Esophagus muscularis mucosa (tissue), 4 donors: ENCODE measurements around the gene ERC2. TPM values are rescaled to one million over a fixed set of nuclear protein-coding genes. Genes with fewer than 3 reads are reported as not detected.

Experiments used
- DNase-seq: peaks from one replicate; pipeline ENCODE4 v3.0.0-alpha.2; 2017; ENCODE audit errors: extremely low spot score
- H3K27ac ChIP-seq, 4 donors: fragments of 200-600 bp; sonication (generic); replicated peaks in 1 of 4; 1 replicate in 3 of 4; 2 replicates in 1 of 4; pipeline ENCODE4 v1.5.1; 2016 to 2019; ENCODE audit warnings: mild to moderate bottlenecking in 1 of 4
- H3K27me3 ChIP-seq, 4 donors: fragments of 200-600 bp; sonication (generic); one replicate each; pipeline versions ENCODE4 v1.5.1 to v1.6.0; 2016 to 2019
- H3K36me3 ChIP-seq, 4 donors: fragments of 200-600 bp; sonication (generic); one replicate each; pipeline ENCODE4 v1.5.1; 2016 to 2019
- H3K4me1 ChIP-seq, 4 donors: fragments of 200-600 bp; sonication (generic); one replicate each; pipeline ENCODE4 v1.5.1; 2016 to 2019
- H3K4me3 ChIP-seq, 4 donors: fragments of 200-600 bp; sonication (generic); 1 replicate in 2 of 4; 2 replicates in 2 of 4; pipeline ENCODE4 v1.5.1; 2016 to 2019; ENCODE audit warnings: mild to moderate bottlenecking in 4 of 4, moderate library complexity in 1 of 4
- H3K9me3 ChIP-seq, 4 donors: fragments of 200-600 bp; sonication (generic); 1 replicate in 3 of 4; 2 replicates in 1 of 4; pipeline ENCODE4 v1.5.1; 2016 to 2019
- EP300 ChIP-seq: sonication (generic); formaldehyde crosslinking; IDR thresholded peaks from one replicate; pipeline ENCODE4 v1.6.1; 2017; ENCODE audit warnings: antibody characterized with exemption
- POLR2A ChIP-seq: fragments of 450-650 bp; IDR thresholded peaks from one replicate; pipeline ENCODE4 v1.6.1; 2017; ENCODE audit warnings: antibody characterized with exemption, moderate library complexity, mild to moderate bottlenecking, low read depth
- POLR2AphosphoS5 ChIP-seq, 2 donors: sonication (generic); formaldehyde crosslinking; IDR thresholded peaks; one replicate each; pipeline ENCODE4 v1.6.1; 2017; ENCODE audit warnings: antibody characterized with exemption in 2 of 2
- WGBS: methylation state at CpG from one replicate; pipeline ENCODE4 v1.1.5; 2018; 5-methylcytosine and 5-hydroxymethylcytosine counted together
- intact Hi-C: fragments of 100-400 bp; cut with DNase I; formaldehyde crosslinking; loops from one replicate; pipeline ENCODE4 v1.15.1; 2023
- total RNA-seq, 4 donors: library from RNA; depleted of rRNA; stranded (reverse); fragments of >200 nt; gene quantifications; one replicate each; pipeline versions ENCODE4 v1.1.0 to v1.2.1, GENCODE V29; 2016
- TF ChIP-seq, protein P1 (sequence below), 3 experiments: fragments of 200-600 bp in 2 of 3; fragments of 450-650 bp in 1 of 3; sonication (generic) in 2 of 3; IDR thresholded peaks; one replicate each; pipeline ENCODE4 v1.5.1; 2017 to 2019; ENCODE audit warnings: antibody characterized with exemption in 3 of 3, mild to moderate bottlenecking in 2 of 3, moderate library complexity in 1 of 3

ERC2 gene
- total RNA-seq, 4 donors from 2014 or later = 0.42 to 2.0 (median 1.5) TPM

DNA sequence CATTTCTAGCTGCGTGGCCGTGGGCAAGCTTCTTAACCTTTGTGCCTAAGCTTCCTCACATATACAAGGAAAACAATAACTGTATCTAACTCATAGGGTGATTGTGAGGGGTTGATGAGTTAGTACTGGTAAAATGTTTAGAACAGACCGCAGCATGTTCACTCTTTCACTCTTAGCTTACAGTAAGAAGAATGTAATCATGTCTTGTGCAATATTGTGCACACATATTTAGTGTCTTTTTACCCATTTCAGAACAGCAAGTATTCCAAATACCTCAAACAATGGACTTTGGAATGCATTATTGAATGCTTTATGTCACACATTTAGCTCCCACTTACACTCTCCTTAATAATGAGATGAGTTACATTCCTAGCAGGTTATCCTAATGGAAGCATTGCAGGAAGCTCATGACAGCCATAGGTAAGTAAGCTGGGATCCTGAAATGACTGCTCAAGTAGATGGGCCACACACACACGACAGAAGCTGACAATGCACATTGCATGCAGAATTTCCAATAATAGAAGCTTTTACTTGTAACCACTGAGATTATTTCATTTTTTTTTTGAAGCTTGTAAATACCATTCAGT lies 512.3 kb downstream of the ERC2 start:
- Histone ChIP-seq H3K27me3 (no peaks in the 10 kb centered on the region), H3K4me1 (peaks cover 0 to 11% (median 4%) of the 10 kb centered on the region in 4 donors), H3K9me3 (no peaks in the 10 kb centered on the region), H3K4me3 (no peak overlapping the region), H3K27ac (no peak overlapping the region), H3K36me3 (no peaks in the 10 kb centered on the region)
- intact Hi-C loops = no loop called here
- WGBS = 59% methylated on average over 4 of the region's 4 CpGs
- no peak for DNase-seq
- no peak for TF ChIP-seq POLR2AphosphoS5 (IDR thresholded peaks at IDR 0.05)
- no peak for TF ChIP-seq POLR2A
- TF ChIP-seq EP300 = no peak
- TF ChIP-seq, protein P1, sequence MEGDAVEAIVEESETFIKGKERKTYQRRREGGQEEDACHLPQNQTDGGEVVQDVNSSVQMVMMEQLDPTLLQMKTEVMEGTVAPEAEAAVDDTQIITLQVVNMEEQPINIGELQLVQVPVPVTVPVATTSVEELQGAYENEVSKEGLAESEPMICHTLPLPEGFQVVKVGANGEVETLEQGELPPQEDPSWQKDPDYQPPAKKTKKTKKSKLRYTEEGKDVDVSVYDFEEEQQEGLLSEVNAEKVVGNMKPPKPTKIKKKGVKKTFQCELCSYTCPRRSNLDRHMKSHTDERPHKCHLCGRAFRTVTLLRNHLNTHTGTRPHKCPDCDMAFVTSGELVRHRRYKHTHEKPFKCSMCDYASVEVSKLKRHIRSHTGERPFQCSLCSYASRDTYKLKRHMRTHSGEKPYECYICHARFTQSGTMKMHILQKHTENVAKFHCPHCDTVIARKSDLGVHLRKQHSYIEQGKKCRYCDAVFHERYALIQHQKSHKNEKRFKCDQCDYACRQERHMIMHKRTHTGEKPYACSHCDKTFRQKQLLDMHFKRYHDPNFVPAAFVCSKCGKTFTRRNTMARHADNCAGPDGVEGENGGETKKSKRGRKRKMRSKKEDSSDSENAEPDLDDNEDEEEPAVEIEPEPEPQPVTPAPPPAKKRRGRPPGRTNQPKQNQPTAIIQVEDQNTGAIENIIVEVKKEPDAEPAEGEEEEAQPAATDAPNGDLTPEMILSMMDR (IDR thresholded peaks at IDR 0.05) = no peak

DNA sequence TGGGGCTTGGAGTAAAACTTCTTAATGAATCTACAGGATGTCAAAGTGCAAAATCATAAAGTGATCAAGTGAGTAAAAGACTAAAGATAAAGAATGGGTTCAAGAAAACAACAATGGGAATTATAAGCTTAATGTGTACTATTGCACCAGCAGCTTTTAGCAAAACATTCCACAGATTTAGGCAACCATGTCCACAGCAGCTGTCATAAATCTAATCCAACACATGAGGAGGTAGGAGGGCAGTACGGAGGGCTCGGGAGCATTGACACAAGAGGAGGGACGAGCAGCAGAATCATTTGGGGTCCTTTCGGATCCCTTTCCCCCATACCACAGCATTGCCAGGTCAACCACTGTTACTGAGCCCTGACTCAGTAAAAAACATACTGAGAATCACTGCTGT lies 516.9 kb downstream of the ERC2 start:
- DNase-seq = no peak
- Histone ChIP-seq H3K27me3 (no peaks in the 10 kb centered on the region), H3K36me3 (no peaks in the 10 kb centered on the region), H3K4me1 (peaks cover 0 to 10% (median 4%) of the 10 kb centered on the region in 4 donors), H3K9me3 (no peaks in the 10 kb centered on the region), H3K4me3 (no peak overlapping the region), H3K27ac (no peak overlapping the region)
- no peak for TF ChIP-seq POLR2AphosphoS5 (IDR thresholded peaks at IDR 0.05)
- TF ChIP-seq EP300 = no peak
- TF ChIP-seq POLR2A = no peak
- TF ChIP-seq, protein P1 (IDR thresholded peaks at IDR 0.05) = no peak
- 86% methylated on average over 4 of the region's 4 CpGs for WGBS
- intact Hi-C loops = no loop called here

DNA sequence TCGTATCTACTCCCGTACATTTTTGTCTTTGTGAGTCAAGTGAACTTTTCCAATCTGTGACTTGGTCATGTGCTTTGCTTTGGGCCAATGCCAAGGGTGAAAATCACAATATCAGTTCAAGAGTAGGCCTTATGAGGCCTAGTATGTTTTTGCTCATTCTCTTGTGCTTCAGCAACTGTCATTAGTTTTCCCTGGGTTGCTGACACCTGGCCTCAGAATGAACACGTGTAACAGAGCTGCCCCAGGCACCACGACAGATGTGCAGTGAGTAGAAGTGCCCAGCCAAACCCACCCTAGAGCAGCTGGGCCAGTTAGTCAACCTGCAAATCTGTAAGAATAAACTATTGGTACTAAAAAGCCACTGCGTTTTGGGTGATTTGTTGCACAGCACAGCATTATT lies 520.9 kb downstream of the ERC2 start:
- no peak for DNase-seq
- 86% methylated on average over 4 of the region's 5 CpGs for WGBS
- H3K27me3 ChIP-seq = no peaks in the 10 kb centered on the region
- no peak overlapping the region for H3K4me3 ChIP-seq
- TF ChIP-seq POLR2A (no peak), EP300 (no peak), POLR2AphosphoS5 (IDR thresholded peaks at IDR 0.05) (no peak)
- TF ChIP-seq, protein P1 (IDR thresholded peaks at IDR 0.05) = no peak
- H3K27ac ChIP-seq = no peak overlapping the region
- intact Hi-C loops = no loop called here
- no peaks in the 10 kb centered on the region for H3K9me3 ChIP-seq
- no peaks in the 10 kb centered on the region for H3K36me3 ChIP-seq
- H3K4me1 ChIP-seq = no peaks in the 10 kb centered on the region

DNA sequence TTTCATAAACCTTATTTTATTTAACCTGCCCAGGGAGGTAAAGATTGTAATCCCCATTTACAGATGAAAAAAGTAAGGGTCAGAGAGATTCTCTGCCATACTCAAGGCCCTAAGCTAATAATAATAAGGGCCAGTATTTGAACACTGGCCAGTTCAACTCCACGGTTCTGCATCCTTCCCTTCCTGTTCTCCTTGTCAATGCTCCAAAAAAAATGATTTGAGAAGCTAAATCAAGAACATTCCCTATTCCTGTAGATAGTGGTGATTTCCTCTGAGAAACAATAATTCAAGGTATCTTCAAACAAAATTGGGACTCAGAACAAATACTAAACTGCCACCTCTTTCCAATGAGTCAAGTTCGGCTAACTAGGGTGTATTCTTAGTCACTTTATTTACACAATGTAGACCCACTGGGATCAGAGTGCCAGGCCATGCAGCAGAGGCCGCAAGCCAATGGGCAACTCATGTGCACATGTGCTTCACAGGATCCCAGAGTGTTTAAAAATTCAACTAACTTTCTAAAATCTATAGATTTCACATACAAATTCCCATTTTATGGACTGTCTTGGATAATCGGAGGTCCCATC lies 521.6 kb downstream of the ERC2 start:
- no peak overlapping the region for H3K27ac ChIP-seq
- no peaks in the 10 kb centered on the region for H3K4me1 ChIP-seq
- no peaks in the 10 kb centered on the region for H3K9me3 ChIP-seq
- no peaks in the 10 kb centered on the region for H3K36me3 ChIP-seq
- TF ChIP-seq, protein P1 (IDR thresholded peaks at IDR 0.05) = no peak
- no peak for TF ChIP-seq POLR2A
- TF ChIP-seq POLR2AphosphoS5 (IDR thresholded peaks at IDR 0.05) = no peak
- no peak for TF ChIP-seq EP300
- 94% methylated on average over 4 of the region's 4 CpGs for WGBS
- H3K4me3 ChIP-seq = no peak overlapping the region
- H3K27me3 ChIP-seq = no peaks in the 10 kb centered on the region
- no peak for DNase-seq
- intact Hi-C loops = no loop called here

DNA sequence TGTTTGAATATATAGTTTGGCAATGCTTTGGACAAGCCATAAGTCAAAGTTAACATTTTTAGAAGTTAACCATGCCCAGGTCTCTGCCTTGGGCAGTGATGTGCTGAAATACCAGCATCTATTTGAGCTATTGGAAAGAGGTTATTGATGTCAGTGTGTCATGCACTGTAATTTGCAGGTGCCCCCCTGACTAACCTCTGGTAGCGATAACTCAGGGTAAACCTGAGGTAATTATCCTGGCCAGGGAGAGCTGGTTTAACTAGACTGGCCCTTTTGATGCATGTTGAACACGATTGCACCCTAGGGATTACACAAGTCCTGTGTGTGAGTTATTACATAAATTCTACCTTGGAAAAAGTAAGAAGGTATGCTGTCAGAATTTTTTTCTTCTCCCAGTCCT lies 525.4 kb downstream of the ERC2 start:
- no peaks in the 10 kb centered on the region for H3K36me3 ChIP-seq
- no peaks in the 10 kb centered on the region for H3K4me1 ChIP-seq
- no peak for DNase-seq
- intact Hi-C loops = no loop called here
- H3K4me3 ChIP-seq = no peak overlapping the region
- TF ChIP-seq POLR2A = no peak
- no peak for TF ChIP-seq POLR2AphosphoS5 (IDR thresholded peaks at IDR 0.05)
- TF ChIP-seq, protein P1 (IDR thresholded peaks at IDR 0.05) = no peak
- TF ChIP-seq EP300 = no peak
- no peaks in the 10 kb centered on the region for H3K9me3 ChIP-seq
- H3K27ac ChIP-seq = no peak overlapping the region
- no peaks in the 10 kb centered on the region for H3K27me3 ChIP-seq
- WGBS = 89% methylated on average over 2 of the region's 2 CpGs
